Measurements from ENCODE around the gene TMEM217.

- TF ChIP-seq CTCF (IDR thresholded peaks at IDR 0.05) (no peak), POLR2A (IDR thresholded peaks at IDR 0.05) (no peak), POLR2AphosphoS5 (IDR thresholded peaks at IDR 0.05) (no peak)
Measured at GRCh38 chr6:37269105-37269504, 11.2 kb upstream of the TMEM217 start.
